H1 (cell line): Measurements from ENCODE around the gene P2RX1. TPM values are rescaled to one million over a fixed set of nuclear protein-coding genes. Genes with fewer than 3 reads are reported as not detected.

ENCODE experiments used
- CTCF ChIA-PET: fragments of 300-600 bp; sonication (Branson Sonifier 250); formaldehyde crosslinking; loops from one replicate; lab custom pipeline; 2021; ENCODE audit not compliant: partially characterized antibody; lab: Charles Lee
- POLR2A ChIA-PET: fragments of 300-600 bp; sonication (Branson Sonifier 250); formaldehyde crosslinking; loops from one replicate; lab custom pipeline; 2021; ENCODE audit warnings: inconsistent platforms; ENCODE audit not compliant: partially characterized antibody; lab: Charles Lee
- DNase-seq, 2 experiments: peaks; one replicate each; pipeline versions ENCODE4 v3.0.0 to v3.0.0-alpha.2; 2010 to 2022; ENCODE audit warnings: low spot score in 2 of 2, low read depth in 1 of 2, mixed read lengths in 1 of 2
- FAIRE-seq: peaks from 2 replicates; lab custom pipeline; 2011; peaks lifted over from hg19 to GRCh38; lab: Jason Lieb, UNC
- H2AFZ ChIP-seq: 2 replicates; pipeline ENCODE4 v1.8.1; 2012; ENCODE audit warnings: low read length, inconsistent platforms
- H2AK5ac ChIP-seq: 2 replicates; pipeline ENCODE4 v1.6.1; 2013; ENCODE audit warnings: low read depth, low read length
- H2BK120ac ChIP-seq: replicated peaks from 2 replicates; pipeline ENCODE3; 2013; ENCODE audit warnings: low read depth, low read length, inconsistent platforms
- H2BK12ac ChIP-seq: 2 replicates; pipeline ENCODE4 v1.6.1; 2013; ENCODE audit warnings: low read depth, low read length
- H2BK15ac ChIP-seq: 2 replicates; pipeline ENCODE4 v1.6.1; 2013; ENCODE audit warnings: low read length
- H2BK20ac ChIP-seq: 2 replicates; pipeline ENCODE4 v1.6.1; 2013; ENCODE audit warnings: low read length
- H2BK5ac ChIP-seq: 2 replicates; pipeline ENCODE4 v1.6.1; 2013; ENCODE audit warnings: low read depth, low read length
- H3K14ac ChIP-seq: 2 replicates; pipeline ENCODE4 v1.6.1; 2013; ENCODE audit warnings: inconsistent platforms; ENCODE audit not compliant: insufficient read length
- H3K18ac ChIP-seq: 2 replicates; pipeline ENCODE4 v1.6.1; 2013; ENCODE audit warnings: low read length; ENCODE audit errors: extremely low read depth
- H3K23ac ChIP-seq: 2 replicates; pipeline ENCODE4 v1.6.1; 2013; ENCODE audit warnings: inconsistent platforms; ENCODE audit not compliant: insufficient read length
- H3K23me2 ChIP-seq: 2 replicates; pipeline ENCODE4 v1.6.1; 2013; ENCODE audit warnings: low read depth, low read length
- H3K27ac ChIP-seq: 2 replicates; pipeline ENCODE4 v1.6.1; 2011; ENCODE audit warnings: low read depth, low read length, inconsistent platforms
- H3K27me3 ChIP-seq, 4 experiments: replicated peaks in 1 of 4; 1 replicate in 1 of 4; 2 replicates in 3 of 4; pipeline versions ENCODE4 v1.6.1 to v1.8.1; 2011 to 2013; ENCODE audit warnings: low read length in 3 of 4, mild to moderate bottlenecking in 3 of 4, inconsistent platforms in 2 of 4, mixed read lengths in 2 of 4, moderate library complexity in 1 of 4; ENCODE audit not compliant: control insufficient read depth in 3 of 4, insufficient read depth in 3 of 4; ENCODE audit errors: extremely low read depth in 1 of 4
- H3K36me3 ChIP-seq, 4 experiments: 2 replicates each; pipeline versions ENCODE4 v1.6.1 to v1.8.1; 2011 to 2013; ENCODE audit warnings: mild to moderate bottlenecking in 4 of 4, low read length in 3 of 4, moderate library complexity in 2 of 4, control low read depth in 1 of 4, inconsistent platforms in 1 of 4; ENCODE audit not compliant: insufficient read depth in 4 of 4, control insufficient read depth in 2 of 4
- H3K4ac ChIP-seq: replicated peaks from 2 replicates; pipeline ENCODE3; 2013; ENCODE audit warnings: low read length, low read depth, mixed read lengths, inconsistent platforms; ENCODE audit not compliant: insufficient read length
- H3K4me1 ChIP-seq, 4 experiments: replicated peaks in 1 of 4; 1 replicate in 1 of 4; 2 replicates in 3 of 4; pipeline versions ENCODE4 v1.6.1 to v1.8.1; 2011 to 2013; ENCODE audit warnings: low read length in 3 of 4, inconsistent platforms in 2 of 4, mixed read lengths in 1 of 4; ENCODE audit not compliant: insufficient read depth in 4 of 4, control insufficient read depth in 3 of 4
- H3K4me2 ChIP-seq, 2 experiments: 2 replicates each; pipeline versions ENCODE4 v1.6.1 to v1.8.1; 2011 to 2013; ENCODE audit warnings: low read depth in 2 of 2, low read length in 2 of 2, control low read depth in 1 of 2, inconsistent platforms in 1 of 2, mild to moderate bottlenecking in 1 of 2; ENCODE audit not compliant: insufficient read depth in 1 of 2
- H3K4me3 ChIP-seq, 4 experiments: fragments of 200-600, 300-600 bp in 1 of 4; sonication (generic), shearing (Covaris generic), sonication (Bioruptor Twin) in 1 of 4; 2 replicates each; pipeline versions ENCODE4 v1.5.1 to v1.8.1; 2011 to 2016; ENCODE audit warnings: low read length in 4 of 4, low read depth in 3 of 4, control low read depth in 2 of 4, inconsistent platforms in 2 of 4, mild to moderate bottlenecking in 2 of 4, mixed read lengths in 1 of 4, moderate library complexity in 1 of 4; ENCODE audit not compliant: insufficient read depth in 2 of 4; ENCODE audit errors: extremely low read depth in 1 of 4
- H3K56ac ChIP-seq: replicated peaks from 2 replicates; pipeline ENCODE3; 2013; ENCODE audit warnings: low read depth, mild to moderate bottlenecking, mixed read lengths, low read length, inconsistent platforms; ENCODE audit not compliant: insufficient read length
- H3K79me1 ChIP-seq: 2 replicates; pipeline ENCODE4 v1.6.1; 2013; ENCODE audit warnings: low read depth, low read length, control low read depth
- H3K79me2 ChIP-seq, 2 experiments: 2 replicates each; pipeline versions ENCODE4 v1.6.1 to v1.8.1; 2012 to 2013; ENCODE audit warnings: low read length in 2 of 2, mild to moderate bottlenecking in 2 of 2, inconsistent platforms in 1 of 2; ENCODE audit not compliant: insufficient read depth in 2 of 2, control insufficient read depth in 1 of 2
- H3K9ac ChIP-seq, 4 experiments: replicated peaks in 1 of 4; 1 replicate in 1 of 4; 2 replicates in 3 of 4; pipeline versions ENCODE4 v1.6.1 to v1.8.1; 2011 to 2013; ENCODE audit warnings: low read depth in 3 of 4, low read length in 3 of 4, control low read depth in 2 of 4, mild to moderate bottlenecking in 2 of 4, moderate library complexity in 2 of 4, inconsistent platforms in 1 of 4; ENCODE audit errors: extremely low read depth in 1 of 4
- H3K9me3 ChIP-seq, 2 experiments: 2 replicates each; pipeline versions ENCODE4 v1.6.1 to v1.8.1; 2012 to 2013; ENCODE audit warnings: mild to moderate bottlenecking in 2 of 2, moderate library complexity in 2 of 2, control low read depth in 1 of 2, inconsistent platforms in 1 of 2, low read depth in 1 of 2, low read length in 1 of 2, mixed read lengths in 1 of 2; ENCODE audit not compliant: insufficient read depth in 2 of 2
- H4K20me1 ChIP-seq, 2 experiments: replicated peaks in 1 of 2; 2 replicates each; pipeline versions ENCODE3 to v1.8.1; 2011 to 2013; ENCODE audit warnings: inconsistent platforms in 2 of 2, low read length in 2 of 2, mild to moderate bottlenecking in 1 of 2; ENCODE audit not compliant: insufficient read depth in 2 of 2, control insufficient read depth in 1 of 2
- H4K5ac ChIP-seq: 2 replicates; pipeline ENCODE4 v1.6.1; 2013; ENCODE audit warnings: low read length, low read depth, mixed read lengths, inconsistent platforms; ENCODE audit not compliant: insufficient read length
- H4K8ac ChIP-seq: 2 replicates; pipeline ENCODE4 v1.8.0; 2013; ENCODE audit warnings: mild to moderate bottlenecking, moderate library complexity, low read length, inconsistent platforms; ENCODE audit not compliant: insufficient read depth; ENCODE audit errors: extremely low read depth
- H4K91ac ChIP-seq: replicated peaks from 2 replicates; pipeline ENCODE3; 2013; ENCODE audit warnings: low read length, mixed read lengths, inconsistent platforms; ENCODE audit not compliant: insufficient read length
- CTBP2 ChIP-seq: IDR thresholded peaks from 2 replicates; pipeline ENCODE4 v1.7.0; 2011; ENCODE audit warnings: borderline replicate concordance, mild to moderate bottlenecking, moderate library complexity, mixed read lengths, low read length; ENCODE audit not compliant: insufficient read depth, insufficient read length
- EGR1 ChIP-seq: IDR thresholded peaks from 2 replicates; pipeline ENCODE4 v1.6.1; 2011; ENCODE audit warnings: low read depth, low read length, borderline replicate concordance
- HDAC6 ChIP-seq: IDR thresholded peaks from one replicate; pipeline ENCODE4 v1.7.1; 2012; ENCODE audit warnings: low read depth, mild to moderate bottlenecking, inconsistent platforms, low read length, moderate library complexity
- JUN ChIP-seq: IDR thresholded peaks from 2 replicates; pipeline ENCODE4 v1.6.1; 2011; ENCODE audit warnings: low read depth, mild to moderate bottlenecking, improper control_type of control experiment, low read length
- NANOG ChIP-seq: IDR thresholded peaks from 2 replicates; pipeline ENCODE4 v1.6.1; 2011; ENCODE audit warnings: low read length, low read depth, mild to moderate bottlenecking, inconsistent platforms; ENCODE audit not compliant: insufficient read depth, poor library complexity, severe bottlenecking
- SIRT6 ChIP-seq: IDR thresholded peaks from one replicate; pipeline ENCODE4 v1.7.1; 2012; ENCODE audit warnings: low read length, inconsistent platforms
- SIX5 ChIP-seq: IDR thresholded peaks from 2 replicates; pipeline ENCODE4 v1.6.1; 2011; ENCODE audit warnings: mild to moderate bottlenecking, low read depth, low read length
- SP1 ChIP-seq: IDR thresholded peaks from 2 replicates; pipeline ENCODE4 v1.6.1; 2011; ENCODE audit warnings: low read depth, low read length
- SP2 ChIP-seq: IDR thresholded peaks from 2 replicates; pipeline ENCODE4 v1.6.1; 2012; ENCODE audit warnings: mild to moderate bottlenecking, low read length, inconsistent platforms
- SP4 ChIP-seq: IDR thresholded peaks from 2 replicates; pipeline ENCODE4 v1.6.1; 2012; ENCODE audit warnings: low read length, inconsistent platforms
- YY1 ChIP-seq: IDR thresholded peaks from 2 replicates; pipeline ENCODE4 v1.6.1; 2011; ENCODE audit warnings: low read depth, mild to moderate bottlenecking, low read length
- WGBS, 2 experiments: shearing (Covaris generic) in 1 of 2; methylation state at CpG; one replicate each; pipeline versions ENCODE4 v1.1.6 to v1.1.7; 2013 to 2015; ENCODE audit warnings: low lambda C conversion rate in 2 of 2, mixed read lengths in 2 of 2, inconsistent platforms in 1 of 2, low coverage in 1 of 2, missing lambda C conversion rate in 1 of 2; ENCODE audit not compliant: insufficient replicate concordance in 2 of 2, insufficient coverage in 1 of 2, insufficient read length in 1 of 2; ENCODE audit errors: extremely low coverage in 1 of 2, missing lambda C conversion rate in 1 of 2; 5-methylcytosine and 5-hydroxymethylcytosine counted together
- polyA plus RNA-seq, 7 experiments: library from polyadenylated mRNA; depleted of rRNA in 3 of 7; stranded (reverse) in 5 of 7; unstranded in 2 of 7; fragments of >200 nt in 5 of 7; fragments of 200-250 nt in 2 of 7; gene quantifications; 1 replicate in 5 of 7; 2 replicates in 1 of 7; 4 replicates in 1 of 7; pipeline versions ENCODE4 v1.2.1 to v1.2.3, GENCODE V29; 2011 to 2013; ENCODE audit warnings: missing spikeins in 2 of 7, mixed read lengths in 2 of 7
- total RNA-seq: library from RNA; stranded (reverse); fragmentation: NEBNext Ultra II Directional; extraction: Animal tissue kit (Norgen Biotek cat#: 25700); gene quantifications from 2 replicates; pipeline ENCODE4 v1.2.1, GENCODE V29; 2021
- TF ChIP-seq, protein P1 (sequence below): IDR thresholded peaks from 2 replicates; pipeline ENCODE4 v1.6.1; 2012; ENCODE audit warnings: inconsistent platforms
- TF ChIP-seq, protein P2 (sequence below): IDR thresholded peaks from 2 replicates; pipeline ENCODE4 v1.6.1; 2012; ENCODE audit warnings: low read length, inconsistent platforms

Gene P2RX1
- total and polyA plus RNA-seq, 2 of the 8 experiments (the other 6 are each of a cell fraction or from before 2014, with no cell fraction given), result 0.45 to 1.1 TPM

DNA sequence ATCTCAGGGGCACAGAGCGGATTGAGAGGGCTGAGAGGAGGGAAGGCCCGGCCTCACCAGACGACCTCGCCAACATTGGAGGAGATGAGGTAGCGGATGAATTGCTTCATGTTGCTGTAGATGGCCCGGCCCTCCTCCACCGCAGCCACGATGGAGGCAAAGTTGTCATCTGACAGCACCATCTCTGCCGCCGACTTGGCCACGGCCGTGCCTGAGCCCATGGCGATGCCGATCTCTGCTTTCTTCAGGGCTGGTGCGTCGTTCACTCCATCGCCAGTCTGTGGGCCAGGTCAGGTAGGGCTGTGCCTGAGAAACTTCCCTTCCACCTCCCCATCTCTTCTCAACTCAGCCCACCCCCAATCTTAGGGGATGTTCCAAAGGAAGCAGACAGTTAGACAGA, 21.1 kb upstream of the P2RX1 start:
- no peak overlapping the region for H4K5ac ChIP-seq
- no peaks in the 10 kb centered on the region for H3K9me3 ChIP-seq
- no peak overlapping the region for H3K14ac ChIP-seq
- no peaks in the 10 kb centered on the region for H3K4me1 ChIP-seq
- H3K27me3 ChIP-seq, result no peaks in the 10 kb centered on the region
- no peak for FAIRE-seq
- no peak overlapping the region for H3K27ac ChIP-seq
- no peak overlapping the region for H2BK120ac ChIP-seq
- H2AFZ ChIP-seq, result no peak overlapping the region
- no peak overlapping the region for H3K18ac ChIP-seq
- no peak overlapping the region for H2AK5ac ChIP-seq
- ChIA-PET CTCF (no interaction called here), POLR2A (no interaction called here)
- no peak for DNase-seq
- no peak overlapping the region for H2BK15ac ChIP-seq
- WGBS, 2 experiments, result 91% methylated on average over 17 of the region's 17 CpGs; no CpG with 5 or more reads in 1 of the 2 experiments
- no peak overlapping the region for H2BK12ac ChIP-seq
- no peaks in the 10 kb centered on the region for H3K79me1 ChIP-seq
- no peaks in the 10 kb centered on the region for H3K79me2 ChIP-seq
- no peak overlapping the region for H3K23ac ChIP-seq
- H3K23me2 ChIP-seq, result no peaks in the 10 kb centered on the region; the same call in 1 of the 2 replicates
- no peak overlapping the region for H2BK5ac ChIP-seq
- no peaks in the 10 kb centered on the region; a peak in 3 of 8 replicates for H3K36me3 ChIP-seq
- H3K4me2 ChIP-seq, result no peak overlapping the region
- no peak overlapping the region for H4K91ac ChIP-seq
- H4K8ac ChIP-seq, result no peak overlapping the region
- no peak overlapping the region for H3K56ac ChIP-seq
- no peaks in the 10 kb centered on the region for H4K20me1 ChIP-seq
- no peak overlapping the region for H3K9ac ChIP-seq
- no peak overlapping the region for H2BK20ac ChIP-seq
- no peak overlapping the region for H3K4ac ChIP-seq
- H3K4me3 ChIP-seq, result no peak overlapping the region
- TF ChIP-seq, protein P1, sequence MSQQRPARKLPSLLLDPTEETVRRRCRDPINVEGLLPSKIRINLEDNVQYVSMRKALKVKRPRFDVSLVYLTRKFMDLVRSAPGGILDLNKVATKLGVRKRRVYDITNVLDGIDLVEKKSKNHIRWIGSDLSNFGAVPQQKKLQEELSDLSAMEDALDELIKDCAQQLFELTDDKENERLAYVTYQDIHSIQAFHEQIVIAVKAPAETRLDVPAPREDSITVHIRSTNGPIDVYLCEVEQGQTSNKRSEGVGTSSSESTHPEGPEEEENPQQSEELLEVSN, result no peak
- TF ChIP-seq SIX5 (no peak), SP4 (no peak), JUN (no peak), SP1 (no peak), YY1 (no peak), SIRT6 (no peak), CTBP2 (no peak), SP2 (no peak), HDAC6 (no peak), EGR1 (no peak), NANOG (no peak)
- TF ChIP-seq, protein P2, sequence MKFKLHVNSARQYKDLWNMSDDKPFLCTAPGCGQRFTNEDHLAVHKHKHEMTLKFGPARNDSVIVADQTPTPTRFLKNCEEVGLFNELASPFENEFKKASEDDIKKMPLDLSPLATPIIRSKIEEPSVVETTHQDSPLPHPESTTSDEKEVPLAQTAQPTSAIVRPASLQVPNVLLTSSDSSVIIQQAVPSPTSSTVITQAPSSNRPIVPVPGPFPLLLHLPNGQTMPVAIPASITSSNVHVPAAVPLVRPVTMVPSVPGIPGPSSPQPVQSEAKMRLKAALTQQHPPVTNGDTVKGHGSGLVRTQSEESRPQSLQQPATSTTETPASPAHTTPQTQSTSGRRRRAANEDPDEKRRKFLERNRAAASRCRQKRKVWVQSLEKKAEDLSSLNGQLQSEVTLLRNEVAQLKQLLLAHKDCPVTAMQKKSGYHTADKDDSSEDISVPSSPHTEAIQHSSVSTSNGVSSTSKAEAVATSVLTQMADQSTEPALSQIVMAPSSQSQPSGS, result no peak
